Small intestine (tissue), 7 donors: ENCODE results near the gene SEMA6B. TPM values are rescaled to one million over a fixed set of nuclear protein-coding genes. Genes with fewer than 3 reads are reported as not detected.

Source experiments
- DNase-seq, 2 donors: peaks; one replicate each; pipeline versions ENCODE4 v3.0.0 to v3.0.0-alpha.2; 2013
- FAIRE-seq: peaks from 2 replicates; lab custom pipeline; 2012; peaks lifted over from hg19 to GRCh38; lab: Jason Lieb, UNC
- H3K27ac ChIP-seq, 3 donors: one replicate each; pipeline ENCODE4 v1.5.1; 2013; ENCODE audit warnings: low read length in 2 of 3, mild to moderate bottlenecking in 2 of 3, control low read depth in 1 of 3, inconsistent platforms in 1 of 3, low read depth in 1 of 3, moderate library complexity in 1 of 3
- H3K27me3 ChIP-seq, 3 donors: one replicate each; pipeline ENCODE4 v1.6.1; 2013; ENCODE audit warnings: low read length in 3 of 3, inconsistent platforms in 1 of 3; ENCODE audit not compliant: control insufficient read depth in 3 of 3, insufficient read depth in 3 of 3
- H3K36me3 ChIP-seq, 3 donors: one replicate each; pipeline ENCODE4 v1.6.1; 2013; ENCODE audit warnings: low read length in 3 of 3, inconsistent platforms in 1 of 3, low read depth in 1 of 3, mild to moderate bottlenecking in 1 of 3, moderate library complexity in 1 of 3; ENCODE audit not compliant: control insufficient read depth in 3 of 3, insufficient read depth in 2 of 3
- H3K4me1 ChIP-seq, 3 donors: one replicate each; pipeline ENCODE4 v1.6.1; 2013; ENCODE audit warnings: low read length in 2 of 3, inconsistent platforms in 1 of 3, low read depth in 1 of 3, mild to moderate bottlenecking in 1 of 3, moderate library complexity in 1 of 3; ENCODE audit not compliant: control insufficient read depth in 3 of 3, insufficient read depth in 2 of 3
- H3K4me3 ChIP-seq, 3 donors: one replicate each; pipeline ENCODE4 v1.5.1; 2013; ENCODE audit warnings: low read length in 3 of 3, control low read depth in 1 of 3, inconsistent platforms in 1 of 3, low read depth in 1 of 3, mild to moderate bottlenecking in 1 of 3, moderate library complexity in 1 of 3
- H3K9me3 ChIP-seq, 2 donors: one replicate each; pipeline ENCODE4 v1.6.1; 2013; ENCODE audit warnings: low read depth in 1 of 2, low read length in 1 of 2; ENCODE audit not compliant: control insufficient read depth in 2 of 2, insufficient read depth in 1 of 2
- WGBS, 3 donors: extraction: QIAGEN DNeasy Blood & Tissue Kit; methylation state at CpG; one replicate each; pipeline ENCODE4 v1.1.7; 2013; 5-methylcytosine and 5-hydroxymethylcytosine counted together
- polyA plus RNA-seq, 4 donors: library from polyadenylated mRNA; stranded (reverse) in 3 of 4; unstranded in 1 of 4; fragments of 200-250 nt in 3 of 4; fragments of 120-200 nt in 1 of 4; gene quantifications; one replicate each; pipeline versions ENCODE4 v1.2.1 to v1.2.3, GENCODE V29; 2013
- donor health status: healthy with polysubstance abuse.
- donor health status: control.
- donor health status: control.
- donor health status: Bipolar disorder and iron deficiency.
- donor health status: healthy.

Gene SEMA6B
- polyA plus RNA-seq, 4 donors, result 0.22 to 6.0 (median 2.0) TPM

DNA sequence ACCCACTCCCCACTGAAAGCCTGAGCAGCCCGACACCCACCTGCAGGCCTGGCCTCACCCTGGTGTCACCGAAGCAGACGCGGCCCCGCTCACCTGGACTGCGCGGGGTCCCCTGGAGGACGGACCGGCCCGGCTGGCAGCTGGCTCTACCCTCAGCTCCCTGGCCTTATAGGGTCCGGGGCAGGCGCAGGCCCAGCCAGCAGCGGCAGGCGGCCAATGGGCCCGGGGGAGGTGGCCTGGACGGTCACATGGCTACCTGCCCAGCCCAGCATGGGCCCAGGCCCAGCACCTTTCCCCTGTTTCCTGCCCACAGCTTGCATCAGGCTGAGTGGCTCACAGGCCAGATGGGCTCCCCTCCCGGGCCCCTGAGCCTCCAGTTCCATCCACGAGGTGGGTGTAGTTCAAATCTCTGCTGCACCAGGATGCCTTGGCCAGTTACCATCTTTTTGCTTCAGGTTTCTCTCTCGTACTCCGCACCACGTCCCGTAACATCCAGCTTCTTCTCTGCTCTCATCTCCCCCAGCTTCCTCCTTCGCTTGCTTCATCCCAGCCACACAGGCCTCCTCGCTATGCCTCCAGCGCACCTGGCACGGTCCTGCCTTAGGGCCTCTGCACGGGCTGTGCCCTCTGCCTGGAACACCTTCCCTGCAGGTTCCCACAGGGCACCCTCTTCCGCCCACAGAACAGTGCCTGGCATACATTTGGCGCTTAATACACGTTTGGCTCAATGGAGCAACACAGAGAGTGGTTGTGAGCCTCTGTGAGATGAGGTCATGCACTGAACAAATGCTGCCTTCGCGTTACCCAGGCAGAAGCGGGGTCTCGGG is 40.9 kb downstream of the SEMA6B start, which contains the start of gene PLIN4:
Gene PLIN4, minus strand, starts transcription at position 142 of the 827 bp plus-strand sequence. CDS start 214 bp downstream, outside the sequence.
- H3K4me3 ChIP-seq, result no peak within 1 kb of the TSS
- H3K4me1 ChIP-seq, result no peaks in the 10 kb centered on the region
- no peaks in the 10 kb centered on the region for H3K36me3 ChIP-seq
- H3K27ac ChIP-seq, result peak within 1 kb of the TSS in 1 of 3 donors; percentile 1
- no peak for DNase-seq
- no peaks in the 10 kb centered on the region for H3K27me3 ChIP-seq
- 65 to 79% (median 69%) methylated on average over 27 to 34 of the region's 34 CpGs for WGBS, 3 donors
- no peak for FAIRE-seq
- peaks cover 0 to 10% of the 10 kb centered on the region in 2 donors for H3K9me3 ChIP-seq

DNA sequence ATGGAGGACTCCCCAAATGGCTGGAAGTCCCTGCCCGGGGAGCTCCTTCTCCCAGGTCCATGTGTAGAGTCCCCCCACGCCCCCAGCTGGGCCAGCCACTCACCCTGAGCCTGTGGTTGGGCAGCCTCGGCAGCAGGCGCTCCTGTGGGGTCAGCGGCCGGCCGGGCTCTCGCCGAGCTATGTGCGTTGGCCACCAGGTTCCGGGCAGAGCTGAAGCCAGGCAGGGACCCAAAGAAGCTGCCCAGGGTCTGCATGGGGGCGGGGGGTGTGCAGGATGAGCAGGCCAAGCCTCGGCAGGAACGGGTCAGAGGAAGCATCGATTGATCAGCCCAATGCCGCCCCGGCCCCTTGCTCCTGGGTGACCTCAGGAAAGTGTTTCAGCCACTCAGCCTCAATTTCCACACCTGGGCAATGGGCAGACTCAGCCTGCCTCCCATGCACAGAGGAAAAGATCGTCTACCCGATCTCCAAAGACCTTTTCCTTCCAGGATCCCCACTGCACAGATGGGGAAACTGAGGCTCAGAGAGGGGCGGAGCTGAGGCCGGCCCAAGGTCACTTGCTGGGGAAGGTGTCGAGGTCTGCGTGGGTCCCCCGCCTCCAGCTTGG is 41.9 kb downstream of the SEMA6B start:
- Histone ChIP-seq H3K27ac (no peak overlapping the region), H3K27me3 (no peaks in the 10 kb centered on the region), H3K4me3 (no peak overlapping the region), H3K36me3 (no peaks in the 10 kb centered on the region), H3K9me3 (peaks cover 0 to 10% of the 10 kb centered on the region in 2 donors), H3K4me1 (no peaks in the 10 kb centered on the region)
- DNase-seq, result no peak
- no peak for FAIRE-seq
- 82% methylated on average over 22 to 24 of the region's 24 CpGs for WGBS, 3 donors

DNA sequence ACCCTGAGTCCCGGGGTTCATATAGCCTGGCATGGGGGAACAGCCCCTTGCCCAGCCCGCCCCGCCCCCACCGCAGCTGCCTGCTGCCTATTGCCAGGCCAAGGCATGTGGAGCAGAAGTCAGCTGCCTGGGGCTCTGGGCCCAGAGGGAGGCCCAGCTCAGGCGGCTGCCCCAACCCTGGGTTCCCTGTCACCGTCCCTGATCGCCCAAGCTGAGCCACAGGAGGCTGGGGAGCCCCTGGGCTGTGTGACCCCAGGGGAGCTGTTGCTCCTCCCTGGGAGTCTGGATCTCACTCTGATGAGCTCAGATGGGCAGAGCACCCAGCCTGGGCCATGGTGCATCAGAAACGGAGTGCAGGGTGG is 42.6 kb downstream of the SEMA6B start:
- FAIRE-seq (no peak), DNase-seq (no peak)
- no peak overlapping the region for H3K27ac ChIP-seq
- peaks cover 0 to 10% of the 10 kb centered on the region in 2 donors for H3K9me3 ChIP-seq
- no peak overlapping the region for H3K4me3 ChIP-seq
- H3K4me1 ChIP-seq, result no peaks in the 10 kb centered on the region
- no peaks in the 10 kb centered on the region for H3K36me3 ChIP-seq
- H3K27me3 ChIP-seq, result no peaks in the 10 kb centered on the region
- 56 to 68% (median 63%) methylated on average over 6 to 8 of the region's 8 CpGs for WGBS, 3 donors

DNA sequence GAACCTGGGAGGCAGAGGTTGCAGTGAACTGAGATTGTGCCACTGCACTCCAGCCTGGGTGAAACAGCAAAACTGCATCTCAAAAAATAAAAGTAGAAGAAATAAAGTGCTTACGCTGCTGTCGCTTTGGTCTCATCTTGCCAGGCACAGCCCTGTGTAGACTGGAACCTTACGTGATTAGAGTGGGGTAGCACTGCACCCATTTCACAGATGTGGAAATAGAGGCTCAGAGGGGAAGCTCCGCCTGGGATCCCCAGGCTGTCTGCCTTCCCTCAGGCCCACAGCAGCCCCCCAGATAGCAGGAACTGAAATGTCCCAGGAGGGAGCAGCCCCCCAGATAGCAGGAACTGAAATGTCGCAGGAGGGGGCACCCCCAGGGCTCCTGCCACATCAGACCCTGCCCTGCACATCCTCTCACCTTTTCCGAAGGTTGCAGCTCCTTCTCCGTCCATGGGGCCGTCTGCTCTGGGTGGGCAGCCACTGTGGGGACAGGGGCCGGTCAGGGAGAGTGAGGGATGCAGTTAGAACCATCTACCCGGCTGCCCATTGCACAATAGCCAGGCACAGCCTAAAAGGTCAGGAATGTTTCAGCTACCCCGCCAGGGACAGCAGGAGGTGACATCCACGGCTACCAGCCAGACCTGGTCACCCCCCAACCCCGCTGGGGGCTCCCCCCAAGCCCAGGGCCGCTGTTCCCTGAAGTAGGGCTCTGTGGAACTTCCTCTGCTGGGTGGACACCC is 43.1 kb downstream of the SEMA6B start:
- no peak overlapping the region for H3K4me3 ChIP-seq
- H3K27ac ChIP-seq, result no peak overlapping the region
- peaks cover 0 to 10% of the 10 kb centered on the region in 2 donors for H3K9me3 ChIP-seq
- H3K4me1 ChIP-seq, result no peaks in the 10 kb centered on the region
- H3K27me3 ChIP-seq, result no peaks in the 10 kb centered on the region
- H3K36me3 ChIP-seq, result no peaks in the 10 kb centered on the region
- FAIRE-seq (no peak), DNase-seq (no peak)
- WGBS, 3 donors, result 57 to 67% (median 66%) methylated on average over 14 of the region's 14 CpGs

- Histone ChIP-seq H3K27ac (no peak overlapping the region), H3K36me3 (no peaks in the 10 kb centered on the region), H3K4me1 (no peaks in the 10 kb centered on the region), H3K27me3 (no peaks in the 10 kb centered on the region), H3K4me3 (no peak overlapping the region), H3K9me3 (peaks cover 0 to 10% of the 10 kb centered on the region in 2 donors)
- whole genome bisulfite sequencing, 3 donors, result 85 to 91% (median 86%) methylated on average over 5 of the region's 5 CpGs
- DNase-seq (no peak), FAIRE-seq (no peak)
Observed at GRCh38 chr19:4515732-4516131, 43.8 kb downstream of the SEMA6B start.

GRCh38 chr19:4513248-4513647 is 46.2 kb downstream of the SEMA6B start:
- 90% methylated on average over 17 of the region's 17 CpGs for WGBS, 3 donors
- Histone ChIP-seq H3K27me3 (no peaks in the 10 kb centered on the region), H3K36me3 (no peaks in the 10 kb centered on the region), H3K4me3 (no peak overlapping the region), H3K4me1 (no peaks in the 10 kb centered on the region), H3K27ac (no peak overlapping the region), H3K9me3 (no peaks in the 10 kb centered on the region)
- no peak for DNase-seq
- no peak for FAIRE-seq

GRCh38 chr19:4512070-4512469 is 47.4 kb downstream of the SEMA6B start:
- DNase-seq (no peak), FAIRE-seq (no peak)
- H3K27ac ChIP-seq, result no peak overlapping the region
- no peaks in the 10 kb centered on the region for H3K27me3 ChIP-seq
- no peaks in the 10 kb centered on the region for H3K36me3 ChIP-seq
- no peaks in the 10 kb centered on the region for H3K9me3 ChIP-seq
- no peaks in the 10 kb centered on the region for H3K4me1 ChIP-seq
- H3K4me3 ChIP-seq, result no peak overlapping the region
- 87 to 90% (median 90%) methylated on average over 17 of the region's 17 CpGs for WGBS, 3 donors

- H3K4me1 ChIP-seq, result no peaks in the 10 kb centered on the region
- DNase-seq (no peak), FAIRE-seq (no peak)
- H3K9me3 ChIP-seq, result no peaks in the 10 kb centered on the region
- H3K4me3 ChIP-seq, result no peak overlapping the region
- H3K36me3 ChIP-seq, result peaks cover 0 to 2% (median 0%) of the 10 kb centered on the region in 3 donors
- 82 to 87% (median 86%) methylated on average over 27 of the region's 27 CpGs for WGBS, 3 donors
- H3K27ac ChIP-seq, result no peak overlapping the region
- no peaks in the 10 kb centered on the region for H3K27me3 ChIP-seq
Observed at GRCh38 chr19:4511300-4512054, 48.0 kb downstream of the SEMA6B start.
